Measurements from ENCODE around the gene ZNF770. TPM values are rescaled to one million over a fixed set of nuclear protein-coding genes. Genes with fewer than 3 reads are reported as not detected.

The ZNF770 gene
- total and polyA plus RNA-seq, 9 of the 15 experiments (the other 6 are each of a cell fraction or from before 2014, with no cell fraction given), result 3.4 to 50.8 (median 40.3) TPM

- TF ChIP-seq MAX (CRISPR knock-in tag; IDR thresholded peaks at IDR 0.05) (peak; percentile 41), CREB3L1 (IDR thresholded peaks at IDR 0.05; ENCODE audit: borderline replicate concordance, low read depth) (peak; percentile 83), MTA1 (IDR thresholded peaks at IDR 0.05; ENCODE audit: borderline replicate concordance) (no peak), OTX1 (CRISPR knock-in tag; IDR thresholded peaks at IDR 0.05) (0 out of 2 replicates have a peak, but pooled peaks have one; percentile 10), MEIS2 (IDR thresholded peaks at IDR 0.05; ENCODE audit: partially characterized antibody) (no peak), SNAPC5 (CRISPR knock-in tag; IDR thresholded peaks at IDR 0.05) (no peak), RCOR1 (IDR thresholded peaks at IDR 0.05; ENCODE audit: borderline replicate concordance in 1 of 2, low read depth in 2 of 2, low read length in 2 of 2) (peak in 1 of 2 experiments; percentile 70; a peak in 2 of 4 replicates), REST (IDR thresholded peaks at IDR 0.05; ENCODE audit: borderline replicate concordance) (peak; percentile 6; the same call in 1 of the 2 replicates), REST (CRISPR knock-in tag; IDR thresholded peaks at IDR 0.05; ENCODE audit: low read depth) (no peak), BRD9 (IDR thresholded peaks at IDR 0.05; ENCODE audit: low read depth, partially characterized antibody) (no peak), NELFE (IDR thresholded peaks at IDR 0.05; ENCODE audit: insufficient read depth, insufficient read length) (no peak), ZNF354B (CRISPR knock-in tag; IDR thresholded peaks at IDR 0.05) (no peak), NR0B1 (IDR thresholded peaks at IDR 0.05; ENCODE audit: partially characterized antibody) (no peak), ZZZ3 (IDR thresholded peaks at IDR 0.05) (no peak), FUS (optimal IDR thresholded peaks at IDR 0.05; ENCODE audit: low read depth, low read length) (no peak), ZNF197 (CRISPR knock-in tag; IDR thresholded peaks at IDR 0.05; ENCODE audit: low read depth) (no peak; the same call in 1 of the 2 replicates), DNMT1 (IDR thresholded peaks at IDR 0.05) (no peak)
Observed at GRCh38 chr15:34969340-34970097, 18.6 kb downstream of the ZNF770 start, which contains the start of gene AQR (continued).

Data from K562 (cell line).